GM19395 (cell line): ENCODE data around the gene OBI1.

ENCODE experiments used
- ATAC-seq: cut with Tn5 transposase; IDR thresholded peaks from one replicate; pipeline ENCODE4 v1.9.1; 2021; ENCODE audit warnings: mild to moderate bottlenecking, moderate library complexity; ENCODE audit not compliant: unreplicated experiment

Gene OBI1

GRCh38 chr13:78593129-78593528 is 65.8 kb downstream of the OBI1 start:
- ATAC-seq: no peak

- ATAC-seq: no peak
Measured at GRCh38 chr13:78592584-78592983, 66.4 kb downstream of the OBI1 start.

- no peak for ATAC-seq
Measured at GRCh38 chr13:78589206-78589605, 69.7 kb downstream of the OBI1 start.

- no peak for ATAC-seq
Measured at GRCh38 chr13:78587395-78587794, 71.6 kb downstream of the OBI1 start.

- no peak for ATAC-seq
Measured at GRCh38 chr13:78586706-78587105, 72.2 kb downstream of the OBI1 start.

- ATAC-seq: no peak
Measured at GRCh38 chr13:78576261-78576660, 82.7 kb downstream of the OBI1 start.

- no peak for ATAC-seq
Measured at GRCh38 chr13:78572459-78572858, 86.5 kb downstream of the OBI1 start.

GRCh38 chr13:78569029-78569428 is 89.9 kb downstream of the OBI1 start:
- no peak for ATAC-seq

- ATAC-seq: no peak
Measured at GRCh38 chr13:78566631-78567030, 92.3 kb downstream of the OBI1 start.
